ENCODE results near the gene PRRT4. TPM values are rescaled to one million over a fixed set of nuclear protein-coding genes. Genes with fewer than 3 reads are reported as not detected.

Gene PRRT4
- total RNA-seq, 4 donors from 2014 or later: 0.38 to 1.9 (median 1.5) TPM

GRCh38 chr7:128407751-128408708 lies 46.5 kb upstream of the PRRT4 start:
- intact Hi-C loops (cut with DNase I): no loop called here
- Histone ChIP-seq H3K9me3 (no peaks in the 10 kb centered on the region), H3K4me3 (peak overlapping the region in 2 of 4 donors; percentile 77 to 88), H3K27ac (peak overlapping the region; percentile 86 to 94 (median 90)), H3K36me3 (peaks cover 0 to 7% (median 0%) of the 10 kb centered on the region in 3 donors), H3K4me1 (peaks cover 47 to 70% (median 50%) of the 10 kb centered on the region in 3 donors), H3K27me3 (no peaks in the 10 kb centered on the region)
- DNase-seq: no peak
- no peak for TF ChIP-seq POLR2A (IDR thresholded peaks at IDR 0.05)
- TF ChIP-seq, protein P1, sequence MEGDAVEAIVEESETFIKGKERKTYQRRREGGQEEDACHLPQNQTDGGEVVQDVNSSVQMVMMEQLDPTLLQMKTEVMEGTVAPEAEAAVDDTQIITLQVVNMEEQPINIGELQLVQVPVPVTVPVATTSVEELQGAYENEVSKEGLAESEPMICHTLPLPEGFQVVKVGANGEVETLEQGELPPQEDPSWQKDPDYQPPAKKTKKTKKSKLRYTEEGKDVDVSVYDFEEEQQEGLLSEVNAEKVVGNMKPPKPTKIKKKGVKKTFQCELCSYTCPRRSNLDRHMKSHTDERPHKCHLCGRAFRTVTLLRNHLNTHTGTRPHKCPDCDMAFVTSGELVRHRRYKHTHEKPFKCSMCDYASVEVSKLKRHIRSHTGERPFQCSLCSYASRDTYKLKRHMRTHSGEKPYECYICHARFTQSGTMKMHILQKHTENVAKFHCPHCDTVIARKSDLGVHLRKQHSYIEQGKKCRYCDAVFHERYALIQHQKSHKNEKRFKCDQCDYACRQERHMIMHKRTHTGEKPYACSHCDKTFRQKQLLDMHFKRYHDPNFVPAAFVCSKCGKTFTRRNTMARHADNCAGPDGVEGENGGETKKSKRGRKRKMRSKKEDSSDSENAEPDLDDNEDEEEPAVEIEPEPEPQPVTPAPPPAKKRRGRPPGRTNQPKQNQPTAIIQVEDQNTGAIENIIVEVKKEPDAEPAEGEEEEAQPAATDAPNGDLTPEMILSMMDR (IDR thresholded peaks at IDR 0.05): no peak
- 37 to 55% methylated on average over 4 of the region's 11 CpGs for WGBS, 2 donors

GRCh38 chr7:128407233-128407589 lies 45.7 kb upstream of the PRRT4 start:
- Histone ChIP-seq H3K27ac (peak overlapping the region in 3 of 4 donors; percentile 88 to 94 (median 93)), H3K9me3 (no peaks in the 10 kb centered on the region), H3K4me3 (no peak overlapping the region), H3K36me3 (peaks cover 0 to 11% (median 0%) of the 10 kb centered on the region in 3 donors), H3K27me3 (no peaks in the 10 kb centered on the region), H3K4me1 (peaks cover 47 to 70% (median 50%) of the 10 kb centered on the region in 3 donors)
- TF ChIP-seq POLR2A (IDR thresholded peaks at IDR 0.05): no peak
- TF ChIP-seq, protein P1 (IDR thresholded peaks at IDR 0.05): no peak
- 80% methylated on average over 2 of the region's 7 CpGs; no CpG with 5 or more reads in 1 of the 2 donors for WGBS, 2 donors
- no peak for DNase-seq
- intact Hi-C loops (cut with DNase I): no loop called here

- peak overlapping the region; percentile 46 to 94 (median 90) for H3K27ac ChIP-seq
- TF ChIP-seq, protein P1 (IDR thresholded peaks at IDR 0.05): no peak
- no peak for TF ChIP-seq POLR2A (IDR thresholded peaks at IDR 0.05)
- H3K4me3 ChIP-seq: peak overlapping the region; percentile 57 to 90 (median 66)
- intact Hi-C loops (cut with DNase I): no loop called here
- H3K9me3 ChIP-seq: no peaks in the 10 kb centered on the region
- WGBS, 2 donors: 52 to 54% methylated on average over 11 to 13 of the region's 17 CpGs
- no peak for DNase-seq
- peaks cover 0 to 13% (median 0%) of the 10 kb centered on the region in 3 donors for H3K36me3 ChIP-seq
- H3K4me1 ChIP-seq: peaks cover 47 to 70% (median 50%) of the 10 kb centered on the region in 3 donors
- H3K27me3 ChIP-seq: no peaks in the 10 kb centered on the region
Measured at GRCh38 chr7:128406314-128407232, 45.1 kb upstream of the PRRT4 start.

- DNase-seq: no peak
- TF ChIP-seq, protein P1 (IDR thresholded peaks at IDR 0.05): no peak
- no peak for TF ChIP-seq POLR2A (IDR thresholded peaks at IDR 0.05)
- peaks cover 2 to 22% (median 6%) of the 10 kb centered on the region in 3 donors for H3K36me3 ChIP-seq
- no peaks in the 10 kb centered on the region for H3K27me3 ChIP-seq
- WGBS, 2 donors: 0% methylated on average over 2 to 10 of the region's 107 CpGs
- intact Hi-C loops (cut with DNase I): no loop called here
- no peaks in the 10 kb centered on the region for H3K9me3 ChIP-seq
- H3K27ac ChIP-seq: peak overlapping the region; percentile 36 to 94 (median 82)
- peak overlapping the region; percentile 57 to 90 (median 66) for H3K4me3 ChIP-seq
- H3K4me1 ChIP-seq: peaks cover 43 to 65% (median 49%) of the 10 kb centered on the region in 3 donors
Measured at GRCh38 chr7:128405471-128406313, 44.2 kb upstream of the PRRT4 start.
